Adrenal gland (tissue), 5 donors: ENCODE data around the gene SERPINA6.

ENCODE experiments used
- CTCF ChIP-seq, 6 experiments: fragments of 450-650 bp in 4 of 6; fragments of 200-600 bp in 2 of 6; sonication (generic) in 1 of 6; IDR thresholded peaks; 1 replicate in 5 of 6; 2 replicates in 1 of 6; pipeline versions ENCODE4 v1.5.1 to v1.8.0; 2016 to 2021; ENCODE audit warnings: antibody characterized with exemption in 6 of 6, mild to moderate bottlenecking in 2 of 6, moderate library complexity in 1 of 6
- POLR2A ChIP-seq, 2 donors: fragments of 450-650 bp; IDR thresholded peaks; one replicate each; pipeline ENCODE4 v1.6.1; 2017; ENCODE audit warnings: antibody characterized with exemption in 2 of 2, mild to moderate bottlenecking in 2 of 2, moderate library complexity in 1 of 2
- donor health status: DM: no; HTN: no; CAD: no.

DNA sequence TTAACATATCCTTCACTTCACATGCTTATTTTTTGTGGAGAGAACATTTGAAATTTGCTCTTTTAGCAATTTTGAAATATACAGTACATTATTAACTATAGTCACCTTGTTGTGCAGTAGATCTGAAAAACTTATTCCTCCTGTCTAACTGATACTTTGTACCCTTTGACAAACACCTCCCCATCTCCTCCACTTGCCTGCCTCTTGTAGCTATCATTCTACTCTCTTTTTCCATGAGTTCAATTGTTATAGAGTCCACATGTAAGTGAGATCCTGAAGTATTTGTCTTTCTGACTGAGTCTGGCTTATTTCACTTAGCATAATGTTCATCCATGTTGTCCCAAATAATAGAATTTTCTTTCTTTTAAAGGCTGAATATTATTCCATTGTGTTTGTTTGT lies 9.5 kb upstream of the SERPINA6 start:
- TF ChIP-seq CTCF (IDR thresholded peaks at IDR 0.05) (no peak), POLR2A (IDR thresholded peaks at IDR 0.05) (no peak)
